Upper lobe of left lung (tissue), 6 donors: ENCODE data around the gene PAIP2B. TPM values are rescaled to one million over a fixed set of nuclear protein-coding genes. Genes with fewer than 3 reads are reported as not detected.
"Not testable (repeated sequence)": the region's sequence is repeated elsewhere in the genome, so short reads cannot be mapped to it uniquely, and the experiment has no call there.

Experiments used
- ATAC-seq, 2 donors: fragments of 200-7000 bp; cut with Tn5 transposase; one replicate each; pipeline ENCODE4 v1.9.1; 2022; ENCODE audit warnings: mild to moderate bottlenecking in 2 of 2, moderate library complexity in 2 of 2; ENCODE audit not compliant: low FRiP score in 2 of 2
- DNase-seq, 2 donors: peaks; one replicate each; pipeline ENCODE4 v3.0.0-alpha.2; 2019 to 2020
- H3K27ac ChIP-seq, 4 donors: fragments of 200-600 bp; sonication (generic); one replicate each; pipeline ENCODE4 v1.5.1; 2016 to 2019
- H3K27me3 ChIP-seq, 4 donors: fragments of 200-600 bp; sonication (generic); one replicate each; pipeline ENCODE4 v1.5.1; 2017 to 2019
- H3K36me3 ChIP-seq, 4 donors: fragments of 200-600 bp; sonication (generic); one replicate each; pipeline ENCODE4 v1.5.1; 2016 to 2019
- H3K4me1 ChIP-seq, 4 donors: fragments of 200-600 bp; sonication (generic); one replicate each; pipeline ENCODE4 v1.5.1; 2018 to 2019
- H3K4me3 ChIP-seq, 4 donors: fragments of 200-600 bp; sonication (generic); one replicate each; pipeline ENCODE4 v1.5.1; 2017 to 2019; ENCODE audit warnings: mild to moderate bottlenecking in 2 of 4, moderate library complexity in 1 of 4
- H3K9me3 ChIP-seq, 4 donors: fragments of 200-600 bp; sonication (generic); one replicate each; pipeline ENCODE4 v1.5.1; 2018 to 2019
- EP300 ChIP-seq, 4 donors: sonication (generic); formaldehyde crosslinking; IDR thresholded peaks; one replicate each; pipeline ENCODE4 v1.5.1; 2017; ENCODE audit warnings: antibody characterized with exemption in 4 of 4, control low read depth in 2 of 4
- POLR2A ChIP-seq, 4 donors: fragments of 450-650 bp; IDR thresholded peaks; one replicate each; pipeline ENCODE4 v1.5.1; 2016 to 2017; ENCODE audit warnings: antibody characterized with exemption in 4 of 4, mild to moderate bottlenecking in 2 of 4
- POLR2AphosphoS5 ChIP-seq, 2 donors: sonication (generic); formaldehyde crosslinking; IDR thresholded peaks; one replicate each; pipeline ENCODE4 v1.5.1; 2017; ENCODE audit warnings: antibody characterized with exemption in 2 of 2
- WGBS, 2 donors: methylation state at CpG; one replicate each; pipeline ENCODE4 v1.1.5; 2017 to 2018; 5-methylcytosine and 5-hydroxymethylcytosine counted together
- total RNA-seq, 6 donors: library from RNA; depleted of rRNA in 4 of 6; stranded (reverse); fragments of >200 nt in 4 of 6; gene quantifications; one replicate each; pipeline versions ENCODE4 v1.1.0 to v1.2.1, GENCODE V29; 2016 to 2021
- TF ChIP-seq, protein P1 (sequence below), 6 experiments: fragments of 450-650 bp in 4 of 6; fragments of 200-600 bp in 2 of 6; sonication (generic) in 2 of 6; IDR thresholded peaks; one replicate each; pipeline ENCODE4 v1.5.1; 2016 to 2019; ENCODE audit warnings: antibody characterized with exemption in 6 of 6
- donor health status: DM: no; HTN: no; CAD: no; lungs with moderate emphysema.
- donor health status: DM: no; HTN: yes; CAD: no; lungs with severe emphysema.

Gene PAIP2B
- total RNA-seq, 6 donors from 2014 or later, result 2.8 to 9.5 (median 6.5) TPM

DNA sequence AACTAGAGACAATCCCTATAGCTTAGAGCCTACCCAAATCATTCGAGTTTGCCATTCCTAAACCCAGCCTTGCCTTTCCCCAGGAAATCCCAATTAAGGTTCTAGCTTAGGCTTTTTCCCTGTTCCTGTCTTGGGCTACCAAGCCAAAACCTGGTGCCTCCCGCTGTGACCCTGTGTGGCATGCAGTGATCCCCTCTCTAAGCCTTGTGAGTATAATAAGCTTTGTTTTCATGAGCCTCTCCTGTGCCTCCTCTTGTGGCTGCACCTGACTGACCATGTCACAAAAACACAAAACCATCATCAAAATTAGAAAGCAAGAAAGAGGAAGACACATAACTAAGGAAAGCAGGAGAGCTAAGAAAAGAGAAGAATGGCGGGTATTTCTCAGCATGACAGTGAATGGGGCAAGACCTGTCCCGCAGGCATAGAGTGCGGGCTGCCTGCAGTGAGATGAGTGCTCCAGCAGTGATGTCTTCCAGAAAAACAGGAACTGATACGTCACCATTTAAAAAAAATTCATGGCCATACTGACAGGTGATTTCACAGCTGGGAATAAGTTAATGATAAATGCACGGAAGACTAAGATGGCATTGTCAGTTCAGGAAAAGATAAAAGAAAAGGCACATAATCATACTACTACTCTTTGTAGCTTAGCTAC is 9.2 kb upstream of the PAIP2B start:
- H3K4me3 ChIP-seq, result no peak overlapping the region
- ATAC-seq (no peak), DNase-seq (no peak)
- TF ChIP-seq, protein P1, sequence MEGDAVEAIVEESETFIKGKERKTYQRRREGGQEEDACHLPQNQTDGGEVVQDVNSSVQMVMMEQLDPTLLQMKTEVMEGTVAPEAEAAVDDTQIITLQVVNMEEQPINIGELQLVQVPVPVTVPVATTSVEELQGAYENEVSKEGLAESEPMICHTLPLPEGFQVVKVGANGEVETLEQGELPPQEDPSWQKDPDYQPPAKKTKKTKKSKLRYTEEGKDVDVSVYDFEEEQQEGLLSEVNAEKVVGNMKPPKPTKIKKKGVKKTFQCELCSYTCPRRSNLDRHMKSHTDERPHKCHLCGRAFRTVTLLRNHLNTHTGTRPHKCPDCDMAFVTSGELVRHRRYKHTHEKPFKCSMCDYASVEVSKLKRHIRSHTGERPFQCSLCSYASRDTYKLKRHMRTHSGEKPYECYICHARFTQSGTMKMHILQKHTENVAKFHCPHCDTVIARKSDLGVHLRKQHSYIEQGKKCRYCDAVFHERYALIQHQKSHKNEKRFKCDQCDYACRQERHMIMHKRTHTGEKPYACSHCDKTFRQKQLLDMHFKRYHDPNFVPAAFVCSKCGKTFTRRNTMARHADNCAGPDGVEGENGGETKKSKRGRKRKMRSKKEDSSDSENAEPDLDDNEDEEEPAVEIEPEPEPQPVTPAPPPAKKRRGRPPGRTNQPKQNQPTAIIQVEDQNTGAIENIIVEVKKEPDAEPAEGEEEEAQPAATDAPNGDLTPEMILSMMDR (IDR thresholded peaks at IDR 0.05), result no peak
- no peak for TF ChIP-seq EP300 (IDR thresholded peaks at IDR 0.05)
- TF ChIP-seq POLR2AphosphoS5 (IDR thresholded peaks at IDR 0.05), result no peak
- no peak for TF ChIP-seq POLR2A (IDR thresholded peaks at IDR 0.05)
- 54 to 60% methylated on average over 7 of the region's 7 CpGs for WGBS, 2 donors
- H3K27me3 ChIP-seq, result no peaks in the 10 kb centered on the region
- no peaks in the 10 kb centered on the region for H3K36me3 ChIP-seq
- H3K27ac ChIP-seq, result no peak overlapping the region
- H3K4me1 ChIP-seq, result no peaks in the 10 kb centered on the region
- no peaks in the 10 kb centered on the region for H3K9me3 ChIP-seq

DNA sequence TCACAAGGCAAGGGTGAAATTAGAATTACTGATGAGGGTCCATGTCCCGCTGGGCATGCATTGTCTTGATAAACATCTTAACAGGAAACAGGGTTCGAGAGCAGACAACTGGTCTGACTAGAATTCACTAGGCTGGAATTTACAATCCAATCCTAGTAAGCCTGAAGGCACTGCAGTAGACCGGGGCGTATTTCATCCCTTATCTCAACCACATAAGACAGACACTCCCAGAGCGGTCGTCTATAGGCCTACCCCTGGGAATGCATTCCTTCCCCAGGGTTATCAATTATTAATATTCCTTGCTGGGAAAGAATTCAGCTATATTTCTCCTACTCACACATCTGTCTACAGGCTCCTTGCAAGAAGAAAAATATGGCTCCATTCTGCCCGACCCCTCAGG is 6.2 kb upstream of the PAIP2B start:
- ATAC-seq, H3K9me3 ChIP-seq, H3K36me3 ChIP-seq, H3K4me3 ChIP-seq, H3K4me1 ChIP-seq, H3K27me3 ChIP-seq, H3K27ac ChIP-seq, DNase-seq: not testable (repeated sequence)
- WGBS, 2 donors, result 91 to 96% methylated on average over 7 of the region's 7 CpGs

DNA sequence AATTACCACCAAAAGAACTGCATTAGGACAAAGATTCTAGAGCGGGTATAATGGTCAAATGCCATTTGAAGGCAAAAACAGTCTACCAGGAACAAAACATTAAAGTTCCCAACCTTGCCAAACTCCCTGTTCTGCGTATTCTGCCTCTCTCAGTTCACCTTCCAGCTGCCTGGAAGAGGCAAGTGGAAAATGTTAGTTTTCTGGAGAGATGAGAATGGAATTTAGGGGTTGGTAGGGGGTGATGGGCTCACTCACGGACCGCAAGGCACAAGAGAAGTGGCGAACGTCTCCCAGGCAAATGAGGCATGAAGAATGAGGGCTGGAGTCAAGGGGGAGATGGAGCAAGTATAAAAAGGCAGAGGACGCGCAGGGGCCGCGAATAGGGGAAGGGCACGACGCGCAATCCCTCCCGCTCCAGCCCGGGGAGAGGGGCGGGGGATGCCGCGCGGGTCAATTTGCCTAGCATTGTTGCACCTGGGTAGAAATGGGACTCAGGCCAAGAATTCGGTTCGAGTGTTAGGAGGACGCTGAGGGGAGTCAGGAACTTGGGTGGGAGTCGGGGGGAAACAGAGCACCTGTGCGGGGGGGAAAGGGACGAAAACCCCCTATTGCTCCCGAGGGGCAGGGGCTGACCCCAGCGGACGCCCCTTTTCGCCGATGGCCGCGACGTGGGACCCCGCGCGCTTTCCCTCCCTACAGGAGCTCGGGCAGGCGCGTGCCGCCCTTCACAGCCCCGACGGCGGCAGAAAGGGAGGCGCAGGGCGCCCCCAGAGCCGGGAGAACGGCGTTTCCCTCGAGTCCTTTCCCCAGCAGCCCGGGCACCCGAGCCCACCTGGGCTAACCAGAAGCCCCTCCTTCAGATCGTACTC is 573 bp downstream of the PAIP2B start:
- Histone ChIP-seq H3K4me3 (peak overlapping the region; percentile 63 to 94 (median 84)), H3K4me1 (peaks cover 9 to 13% (median 12%) of the 10 kb centered on the region in 4 donors), H3K27me3 (no peaks in the 10 kb centered on the region), H3K27ac (peak overlapping the region; percentile 61 to 86 (median 81)), H3K9me3 (no peaks in the 10 kb centered on the region), H3K36me3 (no peaks in the 10 kb centered on the region)
- DNase-seq, result peak; percentile 35 to 90
- peak; percentile 10 to 37 for ATAC-seq
- 3 to 4% methylated on average over 40 to 50 of the region's 52 CpGs for WGBS, 2 donors
- no peak for TF ChIP-seq POLR2A (IDR thresholded peaks at IDR 0.05)
- no peak for TF ChIP-seq POLR2AphosphoS5 (IDR thresholded peaks at IDR 0.05)
- TF ChIP-seq, protein P1 (IDR thresholded peaks at IDR 0.05), result no peak
- TF ChIP-seq EP300 (IDR thresholded peaks at IDR 0.05), result no peak

DNA sequence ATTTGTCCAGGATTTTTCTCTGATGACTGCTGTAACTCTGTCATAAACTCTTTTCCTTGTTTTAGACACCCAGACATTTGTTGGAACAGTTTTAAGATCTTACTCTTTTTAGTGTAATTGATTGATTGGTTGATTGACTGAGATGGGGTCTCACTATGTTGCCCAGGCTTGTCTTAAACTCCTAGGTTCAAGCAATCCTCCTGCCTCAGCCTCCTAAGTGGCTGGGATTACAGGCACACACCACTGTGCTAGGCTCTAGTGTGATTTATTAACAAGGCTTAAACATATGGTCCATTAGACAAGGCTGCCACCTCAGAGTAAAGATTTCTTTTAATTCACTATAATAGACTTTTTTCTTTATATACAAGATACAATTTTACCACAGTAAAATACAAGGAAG is 2.0 kb downstream of the PAIP2B start:
- ATAC-seq (no peak), DNase-seq (no peak)
- Histone ChIP-seq H3K4me3 (no peak overlapping the region), H3K9me3 (no peaks in the 10 kb centered on the region), H3K4me1 (peaks cover 9 to 13% (median 12%) of the 10 kb centered on the region in 4 donors), H3K36me3 (no peaks in the 10 kb centered on the region), H3K27me3 (no peaks in the 10 kb centered on the region), H3K27ac (no peak overlapping the region)
- no peak for TF ChIP-seq POLR2AphosphoS5 (IDR thresholded peaks at IDR 0.05)
- no peak for TF ChIP-seq POLR2A (IDR thresholded peaks at IDR 0.05)
- no peak for TF ChIP-seq EP300 (IDR thresholded peaks at IDR 0.05)
- TF ChIP-seq, protein P1 (IDR thresholded peaks at IDR 0.05), result no peak

DNA sequence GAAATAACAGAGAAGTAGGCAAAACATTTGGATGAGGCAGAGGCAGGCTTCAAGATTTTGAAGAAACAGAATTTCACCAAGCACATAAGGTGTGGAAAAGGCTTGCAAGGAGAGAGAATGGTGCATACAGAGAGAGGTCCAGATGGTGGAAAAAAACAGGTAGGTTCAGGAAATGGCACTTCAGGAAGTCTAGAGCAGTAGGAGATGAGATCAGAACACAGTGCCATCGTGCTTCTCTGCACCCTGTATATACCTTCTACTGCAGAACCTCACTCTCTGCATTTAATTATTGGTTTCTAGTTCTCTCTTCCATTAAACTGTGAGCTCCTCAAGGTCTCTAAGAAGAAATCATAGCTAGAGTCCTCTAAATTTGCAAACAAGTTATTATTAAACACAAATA is 2.4 kb downstream of the PAIP2B start:
- Histone ChIP-seq H3K27ac (no peak overlapping the region), H3K4me3 (no peak overlapping the region), H3K4me1 (peaks cover 9 to 13% (median 12%) of the 10 kb centered on the region in 4 donors), H3K27me3 (no peaks in the 10 kb centered on the region), H3K36me3 (no peaks in the 10 kb centered on the region), H3K9me3 (no peaks in the 10 kb centered on the region)
- no peak for TF ChIP-seq EP300 (IDR thresholded peaks at IDR 0.05)
- no peak for TF ChIP-seq POLR2AphosphoS5 (IDR thresholded peaks at IDR 0.05)
- TF ChIP-seq POLR2A (IDR thresholded peaks at IDR 0.05), result no peak
- TF ChIP-seq, protein P1 (IDR thresholded peaks at IDR 0.05), result no peak
- 54 to 68% methylated on average over 1 of the region's 1 CpG for WGBS, 2 donors
- ATAC-seq (no peak), DNase-seq (no peak)
